ENCODE measurements around the gene ADAP1.

- TF ChIP-seq CTCF (IDR thresholded peaks at IDR 0.05; ENCODE audit: borderline replicate concordance, extremely low read depth, low read length, poor library complexity, severe bottlenecking), result no peak
- TF ChIP-seq EZH2 (IDR thresholded peaks at IDR 0.05; ENCODE audit: borderline replicate concordance, low read depth, low read length, severe bottlenecking), result no peak
Observed at GRCh38 chr7:900331-901040, 54.0 kb downstream of the ADAP1 start.

Data from DND-41 (cell line).